ENCODE data around the gene PKN2. TPM values are rescaled to one million over a fixed set of nuclear protein-coding genes. Genes with fewer than 3 reads are reported as not detected.
A peak's percentile ranks its signal among the peaks of the same experiment; 100 is the strongest.

Gene PKN2
- total RNA-seq, 1 experiment from 2014 or later = 32.5 TPM

DNA sequence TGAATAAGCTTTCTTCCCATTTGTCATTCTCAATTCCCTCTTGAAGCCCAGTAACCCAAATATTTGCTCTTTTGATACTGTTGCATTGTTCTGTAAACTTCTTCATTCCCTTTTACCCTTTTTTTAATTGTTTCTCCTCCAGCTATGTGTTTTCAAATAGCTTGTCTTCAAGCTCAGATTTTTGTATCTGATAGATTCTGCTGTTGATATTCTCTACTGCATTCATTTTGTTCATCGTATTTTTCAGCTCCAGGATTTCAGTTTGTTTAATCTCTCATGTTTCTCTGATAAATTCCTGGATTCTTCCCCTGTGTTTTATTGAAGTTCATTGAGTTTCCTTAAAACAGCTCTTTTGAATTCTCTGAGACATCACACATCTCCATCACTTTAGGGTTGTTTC lies 51.8 kb downstream of the PKN2 start:
- H3K27ac ChIP-seq (ENCODE audit: insufficient read length, low read depth, low read length) = no peak overlapping the region
- H3K27me3 Mint-ChIP-seq (ENCODE audit: low read depth) = no peaks in the 10 kb centered on the region
- H2BK120ac ChIP-seq (ENCODE audit: low read depth, low read length, poor library complexity, severe bottlenecking) = no peak overlapping the region
- H4K91ac ChIP-seq (ENCODE audit: insufficient read length, low read depth, low read length) = no peak overlapping the region
- H3K4ac ChIP-seq (ENCODE audit: low read depth, low read length) = no peak overlapping the region
- no peak overlapping the region for H2BK12ac ChIP-seq (ENCODE audit: insufficient read length, low read depth, low read length)
- peak overlapping the region in 1 of 3 experiments; percentile 8; a peak in 2 of 7 replicates for H3K27ac Mint-ChIP-seq
- H3K79me1 ChIP-seq (ENCODE audit: insufficient read depth, low read depth, low read length, poor library complexity, severe bottlenecking) = no peaks in the 10 kb centered on the region
- H3T11ph ChIP-seq (ENCODE audit: low read length) = no peak overlapping the region
- no peak overlapping the region for H2AK5ac ChIP-seq (ENCODE audit: insufficient read length, low read length)
- peaks cover 10 to 28% of the 10 kb centered on the region in 2 experiments for H3K4me1 Mint-ChIP-seq
- no peak overlapping the region for H3K56ac ChIP-seq (ENCODE audit: insufficient read length, low read depth, low read length)
- no peak overlapping the region for H2AFZ ChIP-seq (ENCODE audit: low read length)
- H3K27me3 ChIP-seq (ENCODE audit: insufficient read depth, low read length) = no peaks in the 10 kb centered on the region
- no peaks in the 10 kb centered on the region for H3K23me2 ChIP-seq (ENCODE audit: insufficient read length, low read depth, low read length, poor library complexity, severe bottlenecking)
- H4K5ac ChIP-seq (ENCODE audit: insufficient read length, low read depth, low read length) = no peak overlapping the region
- H3K14ac ChIP-seq (ENCODE audit: insufficient read depth, low read length) = no peak overlapping the region
- H4K20me1 ChIP-seq (ENCODE audit: control insufficient read depth, insufficient read depth, insufficient read length) = no peaks in the 10 kb centered on the region
- whole genome bisulfite sequencing (ENCODE audit: extremely low coverage, insufficient read length, low lambda C conversion rate) = no CpG with 5 or more reads among the region's 1 CpG
- H3K4me3 Mint-ChIP-seq = no peak overlapping the region
- peaks cover 8% of the 10 kb centered on the region; the same call in 1 of the 2 replicates for H3K4me1 ChIP-seq (ENCODE audit: insufficient read depth, low read length)
- H3K9ac ChIP-seq (ENCODE audit: extremely low read depth, insufficient read length, low read length) = no peak overlapping the region
- no peak overlapping the region for H2BK15ac ChIP-seq (ENCODE audit: low read depth, low read length)
- H3K18ac ChIP-seq (ENCODE audit: insufficient read length, low read depth, low read length) = no peak overlapping the region
- H3K9me3 ChIP-seq (ENCODE audit: control insufficient read depth, low read depth, low read length) = no peaks in the 10 kb centered on the region
- H4K8ac ChIP-seq (replicated peaks; ENCODE audit: insufficient read length, low read depth, low read length) = no peak overlapping the region
- peaks cover 11 to 19% of the 10 kb centered on the region in 2 experiments for H3K9me3 Mint-ChIP-seq
- no peak overlapping the region for H2BK5ac ChIP-seq (ENCODE audit: insufficient read length, low read length)
- H3K79me2 ChIP-seq (ENCODE audit: insufficient read depth, low read length) = peaks cover 2% of the 10 kb centered on the region; the same call in 1 of the 2 replicates
- DNase-seq = no peak
- H3K23ac ChIP-seq (ENCODE audit: insufficient read length, low read depth, low read length) = no peak overlapping the region
- H3K4me2 ChIP-seq (ENCODE audit: insufficient read depth, insufficient read length, low read length) = no peak overlapping the region
- TF ChIP-seq, protein P1, sequence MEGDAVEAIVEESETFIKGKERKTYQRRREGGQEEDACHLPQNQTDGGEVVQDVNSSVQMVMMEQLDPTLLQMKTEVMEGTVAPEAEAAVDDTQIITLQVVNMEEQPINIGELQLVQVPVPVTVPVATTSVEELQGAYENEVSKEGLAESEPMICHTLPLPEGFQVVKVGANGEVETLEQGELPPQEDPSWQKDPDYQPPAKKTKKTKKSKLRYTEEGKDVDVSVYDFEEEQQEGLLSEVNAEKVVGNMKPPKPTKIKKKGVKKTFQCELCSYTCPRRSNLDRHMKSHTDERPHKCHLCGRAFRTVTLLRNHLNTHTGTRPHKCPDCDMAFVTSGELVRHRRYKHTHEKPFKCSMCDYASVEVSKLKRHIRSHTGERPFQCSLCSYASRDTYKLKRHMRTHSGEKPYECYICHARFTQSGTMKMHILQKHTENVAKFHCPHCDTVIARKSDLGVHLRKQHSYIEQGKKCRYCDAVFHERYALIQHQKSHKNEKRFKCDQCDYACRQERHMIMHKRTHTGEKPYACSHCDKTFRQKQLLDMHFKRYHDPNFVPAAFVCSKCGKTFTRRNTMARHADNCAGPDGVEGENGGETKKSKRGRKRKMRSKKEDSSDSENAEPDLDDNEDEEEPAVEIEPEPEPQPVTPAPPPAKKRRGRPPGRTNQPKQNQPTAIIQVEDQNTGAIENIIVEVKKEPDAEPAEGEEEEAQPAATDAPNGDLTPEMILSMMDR (conservative IDR thresholded peaks at IDR 0.05) = no peak
- no peak overlapping the region for H2BK20ac ChIP-seq (ENCODE audit: low read depth, low read length, poor library complexity, severe bottlenecking)
- peaks cover 11 to 20% (median 15%) of the 10 kb centered on the region in 3 experiments for H3K36me3 Mint-ChIP-seq (ENCODE audit: insufficient read depth in 1 of 3, low read depth in 3 of 3)
